ENCODE data around the gene BCL2.

BCL2 gene

GRCh38 chr18:63173983-63174382 lies 145.6 kb downstream of the BCL2 start:
- no peak overlapping the region for H3K27ac ChIP-seq (ENCODE audit: low read length)
- TF ChIP-seq CTCF (IDR thresholded peaks at IDR 0.05; ENCODE audit: borderline replicate concordance, extremely low read depth, low read length, poor library complexity, severe bottlenecking) (no peak), EZH2 (IDR thresholded peaks at IDR 0.05; ENCODE audit: borderline replicate concordance, low read depth, low read length, severe bottlenecking) (no peak)
- no peak overlapping the region for H3K9ac ChIP-seq (ENCODE audit: low read depth, low read length)
- no peak overlapping the region for H3K4me2 ChIP-seq (ENCODE audit: insufficient read depth, low read length)
- peaks cover 14% of the 10 kb centered on the region for H3K36me3 ChIP-seq (ENCODE audit: insufficient read depth, low read length)
- no peak overlapping the region for H2AFZ ChIP-seq (ENCODE audit: low read depth, low read length)
- no peak for ATAC-seq (ENCODE audit: insufficient read depth, low read depth)
- H3K79me2 ChIP-seq (ENCODE audit: insufficient read depth, low read length): peaks cover 81% of the 10 kb centered on the region
- no peaks in the 10 kb centered on the region for H3K27me3 ChIP-seq (ENCODE audit: insufficient read depth, low read length, poor library complexity)
- no peak overlapping the region for H3K4me3 ChIP-seq (ENCODE audit: low read depth in 1 of 2, low read length in 2 of 2)
- no peak for DNase-seq
- H3K4me1 ChIP-seq (ENCODE audit: insufficient read depth, low read length): peaks cover 12% of the 10 kb centered on the region
- peaks cover 18% of the 10 kb centered on the region for H4K20me1 ChIP-seq (ENCODE audit: insufficient read depth, low read length)
- H3K9me3 ChIP-seq (ENCODE audit: insufficient read depth, low read length, severe bottlenecking): no peaks in the 10 kb centered on the region

- Histone ChIP-seq H3K9me3 (ENCODE audit: insufficient read depth, low read length, severe bottlenecking) (no peaks in the 10 kb centered on the region), H3K4me3 (ENCODE audit: low read depth in 1 of 2, low read length in 2 of 2) (no peak overlapping the region), H3K79me2 (ENCODE audit: insufficient read depth, low read length) (peaks cover 79% of the 10 kb centered on the region), H3K36me3 (ENCODE audit: insufficient read depth, low read length) (peaks cover 22% of the 10 kb centered on the region), H3K27me3 (ENCODE audit: insufficient read depth, low read length, poor library complexity) (no peaks in the 10 kb centered on the region), H3K27ac (ENCODE audit: low read length) (no peak overlapping the region), H2AFZ (ENCODE audit: low read depth, low read length) (no peak overlapping the region), H3K4me1 (ENCODE audit: insufficient read depth, low read length) (no peaks in the 10 kb centered on the region), H3K4me2 (ENCODE audit: insufficient read depth, low read length) (no peak overlapping the region), H4K20me1 (ENCODE audit: insufficient read depth, low read length) (peaks cover 6% of the 10 kb centered on the region; the same call in 1 of the 2 replicates), H3K9ac (ENCODE audit: low read depth, low read length) (no peak overlapping the region)
- TF ChIP-seq EZH2 (IDR thresholded peaks at IDR 0.05; ENCODE audit: borderline replicate concordance, low read depth, low read length, severe bottlenecking) (no peak), CTCF (IDR thresholded peaks at IDR 0.05; ENCODE audit: borderline replicate concordance, extremely low read depth, low read length, poor library complexity, severe bottlenecking) (no peak)
- no peak for ATAC-seq (ENCODE audit: insufficient read depth, low read depth)
- no peak for DNase-seq
Observed at GRCh38 chr18:63169853-63170252, 149.7 kb downstream of the BCL2 start.

- H3K4me2 ChIP-seq (ENCODE audit: insufficient read depth, low read length): no peak overlapping the region
- TF ChIP-seq CTCF (IDR thresholded peaks at IDR 0.05; ENCODE audit: borderline replicate concordance, extremely low read depth, low read length, poor library complexity, severe bottlenecking): no peak
- TF ChIP-seq EZH2 (IDR thresholded peaks at IDR 0.05; ENCODE audit: borderline replicate concordance, low read depth, low read length, severe bottlenecking): no peak
- H2AFZ ChIP-seq (ENCODE audit: low read depth, low read length): no peak overlapping the region
- no peak for ATAC-seq (ENCODE audit: insufficient read depth, low read depth)
- H3K4me1 ChIP-seq (ENCODE audit: insufficient read depth, low read length): no peaks in the 10 kb centered on the region
- no peak for DNase-seq
- H3K9me3 ChIP-seq (ENCODE audit: insufficient read depth, low read length, severe bottlenecking): no peaks in the 10 kb centered on the region
- no peak overlapping the region for H3K9ac ChIP-seq (ENCODE audit: low read depth, low read length)
- H3K4me3 ChIP-seq (ENCODE audit: low read depth in 1 of 2, low read length in 2 of 2): no peak overlapping the region
- peaks cover 22% of the 10 kb centered on the region for H3K36me3 ChIP-seq (ENCODE audit: insufficient read depth, low read length)
- H4K20me1 ChIP-seq (ENCODE audit: insufficient read depth, low read length): peaks cover 6% of the 10 kb centered on the region; the same call in 1 of the 2 replicates
- peak overlapping the region; percentile 18; the same call in 1 of the 2 replicates for H3K27ac ChIP-seq (ENCODE audit: low read length)
- H3K27me3 ChIP-seq (ENCODE audit: insufficient read depth, low read length, poor library complexity): no peaks in the 10 kb centered on the region
- H3K79me2 ChIP-seq (ENCODE audit: insufficient read depth, low read length): peaks cover 79% of the 10 kb centered on the region
Observed at GRCh38 chr18:63168287-63168686, 151.3 kb downstream of the BCL2 start.

GRCh38 chr18:63166142-63166541 lies 153.4 kb downstream of the BCL2 start:
- H3K27me3 ChIP-seq (ENCODE audit: insufficient read depth, low read length, poor library complexity): no peaks in the 10 kb centered on the region
- DNase-seq (no peak), ATAC-seq (ENCODE audit: insufficient read depth, low read depth) (no peak)
- H3K27ac ChIP-seq (ENCODE audit: low read length): no peak overlapping the region
- no peak overlapping the region for H3K4me2 ChIP-seq (ENCODE audit: insufficient read depth, low read length)
- no peaks in the 10 kb centered on the region for H3K9me3 ChIP-seq (ENCODE audit: insufficient read depth, low read length, severe bottlenecking)
- H3K9ac ChIP-seq (ENCODE audit: low read depth, low read length): no peak overlapping the region
- H3K79me2 ChIP-seq (ENCODE audit: insufficient read depth, low read length): peaks cover 86% of the 10 kb centered on the region
- no peak overlapping the region for H3K4me3 ChIP-seq (ENCODE audit: low read depth in 1 of 2, low read length in 2 of 2)
- H3K36me3 ChIP-seq (ENCODE audit: insufficient read depth, low read length): peaks cover 15% of the 10 kb centered on the region
- no peak for TF ChIP-seq EZH2 (IDR thresholded peaks at IDR 0.05; ENCODE audit: borderline replicate concordance, low read depth, low read length, severe bottlenecking)
- no peak for TF ChIP-seq CTCF (IDR thresholded peaks at IDR 0.05; ENCODE audit: borderline replicate concordance, extremely low read depth, low read length, poor library complexity, severe bottlenecking)
- peaks cover 19% of the 10 kb centered on the region for H3K4me1 ChIP-seq (ENCODE audit: insufficient read depth, low read length)
- peaks cover 18% of the 10 kb centered on the region for H4K20me1 ChIP-seq (ENCODE audit: insufficient read depth, low read length)
- no peak overlapping the region for H2AFZ ChIP-seq (ENCODE audit: low read depth, low read length)
